NCI-H524 (cell line): ENCODE results near the gene METTL5.
A peak's percentile ranks its signal among the peaks of the same experiment; 100 is the strongest.
"Not testable (repeated sequence)": the region's sequence is repeated elsewhere in the genome, so short reads cannot be mapped to it uniquely, and the experiment has no call there.

Experiments used
- DNase-seq, 2 experiments: peaks; one replicate each; lab custom pipeline; 2025; lab: John Stamatoyannopoulos, UW

METTL5 gene

DNA sequence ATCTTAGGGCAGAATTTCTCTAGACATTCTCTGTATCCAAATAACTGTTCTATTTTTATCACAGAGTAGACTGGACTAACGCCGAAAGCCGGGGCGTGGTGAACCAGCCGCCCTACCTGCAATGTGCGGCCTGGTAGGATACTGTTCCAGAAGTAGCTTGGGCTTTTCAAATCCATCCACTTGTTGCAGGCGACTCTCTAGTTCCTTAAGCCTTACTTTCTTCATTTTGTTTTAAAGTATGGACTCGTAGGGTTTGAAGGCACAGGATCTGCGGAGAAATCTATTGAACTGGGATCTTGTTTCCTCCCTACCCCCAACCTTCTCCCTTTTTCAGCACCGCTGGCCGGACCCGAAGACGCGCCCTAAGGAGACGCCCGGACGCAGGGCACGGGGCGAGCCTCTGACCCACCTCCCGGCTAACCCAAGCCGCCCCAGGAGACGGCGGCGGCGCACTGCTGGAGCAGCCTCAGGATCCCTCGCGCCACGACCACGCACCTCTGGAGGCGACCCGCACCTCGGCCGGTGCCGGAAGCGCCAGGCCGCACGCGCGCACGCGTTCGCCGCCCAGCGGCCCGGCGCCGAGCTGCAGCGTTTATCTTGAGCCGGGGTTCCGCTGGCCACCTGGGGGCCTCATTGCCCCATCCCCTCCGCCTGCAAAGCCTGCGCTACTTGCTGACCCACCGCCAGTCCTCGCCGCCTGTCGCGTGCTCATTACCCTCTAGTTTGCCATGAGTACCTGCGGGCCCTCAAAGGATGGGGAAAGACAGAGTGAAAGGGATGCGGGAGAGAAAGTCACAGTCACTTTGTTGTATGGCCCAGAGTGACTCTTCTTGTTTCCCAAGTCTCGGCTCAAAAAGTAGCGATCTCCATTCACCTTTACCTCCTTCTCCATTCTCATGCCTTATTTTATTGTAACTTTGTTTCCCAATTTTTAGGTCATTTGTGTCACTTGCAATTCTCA, at the start of gene METTL5:
Gene METTL5, minus strand, starts transcription at position 533 of the 961 bp plus-strand sequence. Its CDS starts 308 bp downstream, at position 225.
- peak; percentile 68 to 83 for DNase-seq

DNA sequence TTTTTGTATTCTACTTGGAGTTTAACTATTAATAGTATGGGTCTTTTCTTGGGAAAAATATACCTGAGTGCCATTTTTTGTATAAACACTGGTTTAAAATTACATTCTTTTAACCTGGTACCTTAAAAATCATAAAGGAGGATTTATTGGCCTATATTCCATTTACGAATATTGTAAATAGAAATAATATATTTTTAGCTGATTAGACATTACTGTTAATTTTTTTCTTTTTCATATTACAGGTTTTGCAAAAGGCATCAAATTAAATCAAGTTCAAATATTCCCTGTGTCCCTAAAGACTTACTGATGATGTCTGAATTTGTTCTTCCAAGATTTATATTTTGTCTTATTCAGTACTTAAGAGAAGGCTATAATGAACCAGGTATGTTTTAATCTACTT, 47.3 kb upstream of the METTL5 start:
- no peak for DNase-seq

DNA sequence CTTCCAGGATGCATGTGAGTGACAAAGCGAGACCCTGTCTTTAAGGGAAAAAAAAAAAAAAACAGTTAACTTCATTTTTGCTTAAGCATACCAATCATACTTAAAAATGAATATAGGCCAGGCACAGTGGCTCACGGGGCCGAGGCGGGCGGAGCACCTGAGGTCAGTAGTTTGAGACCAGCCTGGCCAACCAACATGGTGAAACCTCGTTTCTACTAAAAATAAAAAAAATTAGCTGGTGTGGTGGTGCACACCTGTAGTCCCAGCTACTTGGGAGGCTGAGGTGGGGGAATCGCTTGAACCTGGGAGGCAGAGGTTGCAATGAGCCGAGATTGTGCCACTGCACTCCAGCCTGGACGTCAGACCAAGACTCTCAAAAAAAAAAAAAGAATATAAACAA, 46.7 kb upstream of the METTL5 start:
- not testable (repeated sequence) for DNase-seq

DNA sequence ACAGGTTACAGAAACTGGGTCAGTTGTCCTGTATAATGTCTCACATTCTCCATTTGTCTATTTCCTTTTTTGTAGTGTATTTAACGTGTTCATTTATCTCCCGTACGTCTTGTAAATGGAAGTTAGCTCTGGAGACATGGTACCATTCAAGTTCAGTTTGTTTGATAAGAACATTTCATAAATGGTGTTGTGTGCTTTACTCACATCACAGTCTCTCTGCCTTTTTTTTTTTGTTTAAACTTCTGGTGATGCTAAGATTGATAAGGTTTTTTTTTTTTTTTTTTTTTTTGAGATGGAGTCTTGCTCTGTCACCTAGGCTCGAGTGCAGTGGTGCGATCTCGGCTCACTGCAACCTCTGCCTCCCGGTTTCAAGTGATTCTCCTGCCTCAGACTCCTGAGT, 44.2 kb upstream of the METTL5 start:
- no peak for DNase-seq

DNA sequence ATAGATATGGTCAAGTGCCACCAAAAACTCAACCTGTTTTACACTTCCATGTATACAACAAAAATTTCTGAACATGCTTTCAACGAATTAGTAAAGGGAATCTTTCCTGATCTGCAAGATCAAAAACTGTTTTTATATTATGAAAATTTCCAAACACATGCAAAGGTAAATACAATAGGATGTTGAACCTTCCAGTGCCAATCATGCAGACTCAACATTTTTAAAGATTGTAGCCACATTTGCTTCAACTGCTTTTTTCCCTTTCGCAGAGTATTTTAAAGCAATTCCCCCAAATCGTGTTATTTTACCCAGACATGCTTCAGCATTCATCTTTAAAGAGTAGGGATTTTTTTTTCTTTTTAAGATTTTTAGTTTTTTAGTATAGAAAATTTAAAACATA, 42.9 kb upstream of the METTL5 start:
- DNase-seq = no peak

DNA sequence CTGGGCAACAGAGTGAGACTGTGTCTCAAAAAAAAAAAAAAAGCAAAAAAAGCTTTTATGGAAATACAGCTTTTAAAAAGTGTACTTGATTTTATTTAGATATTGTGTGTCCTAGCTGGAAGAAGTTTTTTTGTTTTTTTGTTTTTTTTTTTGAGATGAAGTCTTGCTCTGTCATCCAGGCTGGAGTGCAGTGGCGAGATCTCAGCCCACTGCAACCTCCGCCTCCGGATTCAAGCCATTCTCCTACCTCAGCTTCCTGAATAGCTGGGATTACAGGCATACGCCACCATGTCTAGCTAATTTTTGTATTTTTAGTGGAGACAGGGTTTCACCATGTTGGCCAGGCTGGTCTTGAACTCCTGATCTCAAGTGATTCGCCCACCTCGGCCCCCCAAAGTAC, 41.5 kb upstream of the METTL5 start:
- DNase-seq = not testable (repeated sequence)

DNA sequence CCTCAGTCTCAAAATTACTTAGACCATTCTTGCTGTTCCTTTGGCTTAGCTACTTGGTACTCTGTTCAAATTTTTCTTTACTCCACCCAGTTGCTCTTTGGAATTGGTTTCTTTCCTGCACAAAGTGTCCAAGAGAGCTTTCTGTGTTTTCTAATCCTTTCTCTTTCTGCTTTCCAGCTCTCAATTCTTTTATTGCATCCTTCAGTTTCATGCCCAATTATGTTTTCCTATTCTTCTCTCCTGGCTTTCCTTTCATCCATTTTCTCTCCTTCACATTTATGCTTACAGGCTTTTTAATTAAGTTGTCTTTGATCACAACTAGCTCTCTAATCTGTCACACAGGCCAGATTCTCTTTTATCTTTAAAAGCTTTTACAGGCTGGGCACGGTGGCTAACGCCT, 40.8 kb upstream of the METTL5 start:
- DNase-seq = no peak

DNA sequence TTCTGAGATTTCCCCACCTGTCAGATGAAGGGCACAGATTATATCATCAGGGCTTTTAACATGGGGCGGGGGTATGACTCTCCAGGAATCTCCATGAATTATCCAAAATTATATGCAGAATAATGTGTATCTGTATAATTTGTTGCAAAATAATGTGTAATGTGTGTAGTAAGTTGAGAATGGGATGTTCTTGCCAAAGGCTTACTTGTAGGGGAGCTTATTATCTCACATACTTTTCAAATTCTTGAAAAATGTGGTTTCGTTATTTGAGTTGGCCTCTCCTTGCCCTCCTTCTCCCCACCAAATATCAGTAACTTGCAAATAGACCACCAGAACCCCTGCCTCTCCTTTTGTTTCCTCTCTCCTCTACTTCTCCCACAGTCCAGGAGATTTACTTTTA, 38.1 kb upstream of the METTL5 start:
- DNase-seq = no peak

DNA sequence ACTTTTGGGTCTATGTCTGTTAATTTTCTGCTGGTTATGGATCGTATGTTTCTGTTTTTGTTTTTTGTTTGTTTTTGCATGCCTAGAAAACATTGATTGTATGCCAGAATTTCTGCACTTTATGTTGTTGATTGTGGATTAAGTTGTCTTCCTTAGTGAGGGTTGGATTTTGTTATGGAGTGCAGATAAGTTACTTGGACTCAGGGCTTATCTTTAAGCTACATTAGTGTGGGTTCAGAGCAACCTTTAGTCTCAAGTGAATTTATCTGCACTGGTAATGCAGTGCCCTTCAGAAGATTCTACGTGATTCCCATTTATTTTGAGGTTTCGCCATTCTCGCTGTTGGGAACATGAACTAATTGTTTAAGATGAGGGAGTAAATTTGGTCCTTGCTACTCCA, 35.4 kb upstream of the METTL5 start:
- no peak for DNase-seq

DNA sequence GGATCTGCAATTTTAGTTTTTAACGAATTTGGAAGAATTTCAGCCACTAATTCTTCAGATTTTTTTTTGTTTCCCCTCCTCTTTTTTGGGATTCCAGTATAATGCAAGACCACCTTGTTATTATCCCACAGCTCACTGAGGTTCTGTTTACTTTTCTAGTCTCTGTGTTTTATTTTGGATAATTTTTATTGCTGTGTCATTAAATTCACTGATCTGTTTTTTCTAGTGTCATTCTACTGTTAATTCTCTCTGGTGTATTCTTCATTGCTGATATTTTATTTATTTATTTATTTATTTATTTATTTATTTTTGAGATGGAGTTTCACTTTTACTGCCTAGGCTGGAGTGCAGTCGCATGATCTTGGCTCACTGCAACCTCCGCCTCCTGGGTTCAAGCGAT, 34.7 kb upstream of the METTL5 start:
- DNase-seq = no peak

DNA sequence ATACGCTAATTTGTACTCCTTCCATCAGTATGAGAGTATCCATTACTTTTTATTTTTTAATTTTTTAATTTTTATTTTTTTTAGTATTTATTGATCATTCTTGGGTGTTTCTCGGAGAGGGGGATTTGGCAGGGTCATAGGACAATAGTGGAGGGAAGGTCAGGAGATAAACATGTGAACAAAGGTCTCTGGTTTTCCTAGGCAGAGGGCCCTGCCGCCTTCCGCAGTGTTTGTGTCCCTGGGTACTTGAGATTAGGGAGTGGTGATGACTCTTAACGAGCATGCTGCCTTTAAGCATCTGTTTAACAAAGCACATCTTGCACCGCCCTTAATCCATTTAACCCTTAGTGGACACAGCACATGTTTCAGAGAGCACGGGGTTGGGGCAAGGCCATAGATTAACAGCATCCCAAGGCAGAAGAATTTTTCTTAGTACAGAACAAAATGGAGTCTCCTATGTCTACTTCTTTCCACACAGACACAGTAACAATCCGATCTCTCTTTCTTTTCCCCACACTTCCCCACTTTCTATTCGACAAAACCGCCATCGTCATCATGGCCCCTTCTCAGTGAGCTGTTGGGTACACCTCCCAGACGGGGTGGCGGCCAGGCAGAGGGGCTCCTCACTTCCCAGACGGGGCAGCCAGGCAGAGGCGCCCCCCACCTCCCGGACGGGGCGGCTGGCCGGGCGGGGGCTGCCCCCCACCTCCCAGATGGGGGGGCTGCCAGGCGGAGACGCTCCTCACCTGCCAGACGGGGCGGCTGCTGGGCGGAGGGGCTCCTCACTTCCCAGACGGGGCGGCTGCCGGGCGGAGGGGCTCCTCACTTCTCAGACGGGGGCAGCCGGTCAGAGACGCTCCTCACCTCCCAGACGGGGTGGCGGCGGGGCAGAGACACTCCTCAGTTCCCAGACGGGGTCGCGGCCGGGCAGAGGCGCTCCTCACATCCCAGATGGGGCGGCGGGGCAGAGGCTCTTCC, 30.9 kb upstream of the METTL5 start:
- DNase-seq = not testable (repeated sequence)

DNA sequence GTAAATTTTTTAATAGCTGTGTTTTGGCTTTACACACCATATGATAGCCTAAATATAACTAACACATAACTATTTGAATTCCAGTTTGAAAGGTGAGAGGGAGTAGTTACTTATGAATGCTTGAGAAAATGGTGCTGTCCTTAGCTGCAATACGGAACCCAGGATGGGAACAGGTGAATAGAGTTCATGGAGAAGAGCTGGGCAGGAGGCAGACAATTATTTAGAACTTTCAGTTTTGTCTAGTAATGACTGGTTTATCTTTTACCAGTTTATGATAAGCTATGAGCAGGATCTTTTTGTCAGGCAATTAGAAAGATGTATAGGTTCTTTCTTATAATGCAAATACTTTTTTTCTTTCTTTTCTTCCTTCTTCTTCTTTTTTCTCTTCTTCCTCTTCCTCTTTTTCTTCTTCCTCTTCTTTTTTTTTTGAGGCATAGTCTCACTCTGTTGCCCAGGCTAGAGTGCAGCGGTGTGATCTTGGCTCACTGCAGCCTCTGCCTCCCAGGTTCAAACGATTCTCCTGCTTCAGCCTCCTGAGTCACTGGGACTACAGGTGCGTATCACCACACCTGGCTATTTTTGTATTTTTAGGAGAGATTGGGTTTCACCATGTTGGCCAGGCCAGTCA, 28.4 kb upstream of the METTL5 start:
- no peak for DNase-seq

DNA sequence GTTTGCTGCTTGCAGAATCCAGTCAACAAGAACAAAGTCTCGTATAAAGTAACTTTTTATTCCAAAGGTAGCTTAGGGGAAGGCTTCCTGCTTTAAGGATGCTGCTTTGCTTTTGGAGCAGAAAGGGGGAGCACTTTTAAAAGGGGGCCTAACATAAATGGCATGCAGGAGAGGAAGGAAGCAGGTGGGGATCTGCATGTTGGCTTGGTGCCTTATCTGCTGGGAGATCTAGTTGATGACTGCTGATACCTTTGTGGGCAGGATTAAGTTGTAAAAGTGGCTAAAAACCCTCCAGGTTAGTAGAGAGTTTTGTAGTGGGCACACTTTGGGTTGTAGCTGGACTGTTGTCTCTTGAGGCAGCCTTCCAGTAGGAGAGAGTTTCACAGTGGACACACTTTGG, 25.0 kb upstream of the METTL5 start:
- no peak for DNase-seq

DNA sequence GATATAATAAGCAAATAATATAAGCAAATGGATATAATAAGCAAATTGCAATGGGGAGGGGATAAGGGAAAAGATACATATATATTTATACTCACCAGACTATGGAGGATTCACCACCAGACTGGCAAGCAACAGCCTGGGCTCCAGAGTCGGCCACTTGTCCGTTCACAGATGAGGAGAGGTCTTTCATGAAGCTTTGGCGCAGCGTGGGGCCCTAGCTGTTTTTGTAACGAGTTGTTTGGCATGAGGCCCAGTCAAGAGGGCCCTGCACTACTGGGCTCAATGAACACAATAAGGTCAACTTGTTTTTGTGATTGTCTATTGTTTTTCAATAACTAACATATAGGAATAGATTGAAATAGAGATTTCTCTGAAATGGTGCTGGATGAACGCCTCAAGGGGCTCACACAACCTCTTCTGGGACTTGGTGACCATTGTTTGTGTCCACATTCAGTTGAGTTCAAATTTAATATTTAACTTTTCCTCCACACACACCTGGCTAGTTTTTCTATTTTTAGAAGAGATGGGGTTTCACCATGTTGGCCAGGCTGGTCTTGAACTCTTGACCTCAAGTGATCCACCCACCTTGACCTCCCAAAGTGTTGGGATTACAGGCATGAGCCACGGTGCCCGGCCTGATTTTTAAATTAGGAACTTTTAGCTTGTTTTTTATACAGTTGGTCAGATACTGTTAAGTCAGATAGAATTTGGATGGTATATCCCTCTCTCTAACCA, 24.4 kb upstream of the METTL5 start:
- DNase-seq = not testable (repeated sequence)

DNA sequence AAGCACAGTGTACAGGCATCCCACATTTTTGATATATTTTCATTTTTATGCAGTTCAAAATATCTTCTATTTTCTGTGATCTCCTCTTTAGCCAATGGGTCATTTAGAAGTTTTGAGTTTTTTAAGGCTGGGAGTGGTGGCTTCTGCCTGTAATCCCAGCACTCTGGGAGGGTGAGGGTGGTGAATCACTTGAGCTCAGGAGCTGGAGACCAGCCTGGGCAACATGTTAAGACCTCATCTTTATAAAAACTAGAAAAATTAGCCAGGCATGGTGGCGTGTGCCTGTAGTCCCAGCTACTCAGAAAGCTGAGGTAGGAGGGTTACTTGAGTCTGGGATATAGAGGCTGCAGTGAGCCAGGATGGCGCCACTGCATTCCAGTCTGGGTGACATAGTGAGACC, 20.3 kb upstream of the METTL5 start:
- no peak for DNase-seq

DNA sequence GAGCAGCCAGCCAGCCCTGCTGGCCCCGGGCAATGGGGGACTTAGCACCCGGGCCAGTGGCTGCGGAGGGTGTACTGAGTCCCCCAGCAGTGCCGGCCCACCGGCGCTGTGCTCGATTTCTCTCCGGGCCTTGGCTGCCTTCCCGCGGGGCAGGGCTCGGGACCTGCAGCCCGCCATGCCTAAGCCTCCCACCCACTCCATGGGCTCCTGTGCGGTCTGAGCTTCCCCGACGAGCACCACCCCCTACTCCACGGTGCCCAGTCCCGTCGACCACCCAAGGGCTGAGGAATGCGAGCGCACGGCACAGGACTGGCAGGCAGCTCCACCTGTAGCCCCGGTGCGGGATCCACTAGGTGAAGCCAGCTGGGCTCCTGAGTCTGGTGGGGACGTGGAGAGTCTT, 16.9 kb upstream of the METTL5 start:
- not testable (repeated sequence) for DNase-seq

DNA sequence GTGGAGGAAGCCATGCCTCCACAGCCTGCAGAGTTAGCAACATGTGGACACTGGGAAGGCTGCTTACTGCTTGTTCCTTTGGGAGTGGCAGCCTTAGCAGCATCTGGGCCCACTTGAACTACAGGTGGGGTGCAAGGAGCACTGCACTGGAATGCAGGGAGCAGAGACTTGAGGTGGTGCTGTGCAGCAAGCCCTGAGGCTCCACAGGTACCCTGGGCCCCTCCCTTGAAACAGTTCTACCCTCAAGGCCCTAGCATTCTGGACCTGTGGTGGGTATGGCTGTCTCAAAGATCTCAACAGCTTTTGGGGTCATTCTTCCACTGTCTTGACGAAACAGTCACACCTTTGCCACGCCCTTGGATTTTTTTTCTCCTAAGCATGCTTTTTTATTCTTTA, 16.0 kb upstream of the METTL5 start:
- DNase-seq = no peak

DNA sequence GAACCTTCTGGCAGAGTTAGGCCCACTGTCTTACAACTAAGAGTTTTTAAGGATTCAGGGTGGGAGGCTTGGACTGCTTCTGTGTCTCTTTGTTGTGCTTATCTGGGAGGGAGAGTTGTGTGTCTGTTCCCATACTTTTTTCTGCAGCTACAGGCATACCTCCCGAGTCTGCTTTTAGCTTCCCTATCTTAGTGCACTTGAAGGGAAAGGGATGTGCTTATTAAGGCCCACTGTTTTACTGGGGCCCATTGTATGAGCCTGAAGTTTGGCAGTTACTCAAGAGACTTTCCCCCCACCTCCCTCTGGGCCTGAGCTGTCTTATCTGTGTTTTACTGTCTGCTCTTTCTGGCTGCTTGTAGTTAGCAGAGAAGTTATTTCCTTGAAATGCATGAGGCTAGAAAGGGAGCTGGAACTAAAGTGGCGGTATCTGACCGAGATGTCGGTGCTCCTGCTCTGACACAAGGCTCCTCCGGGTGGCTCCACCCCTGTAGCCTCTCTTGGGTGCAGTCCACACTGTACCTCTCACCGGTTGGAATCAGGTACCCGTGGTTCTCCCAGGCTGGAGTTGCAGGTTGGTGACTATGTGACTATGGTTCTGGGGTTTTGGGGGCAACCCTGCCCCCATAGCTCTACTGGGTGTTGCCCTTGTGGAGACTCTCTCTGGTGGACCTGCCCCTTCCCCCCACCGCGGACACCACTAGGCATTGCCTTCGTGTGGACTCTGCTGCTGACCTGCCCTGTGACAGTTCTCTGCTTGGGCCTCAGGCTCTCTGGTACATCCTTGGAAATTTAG, 15.4 kb upstream of the METTL5 start:
- DNase-seq = no peak

DNA sequence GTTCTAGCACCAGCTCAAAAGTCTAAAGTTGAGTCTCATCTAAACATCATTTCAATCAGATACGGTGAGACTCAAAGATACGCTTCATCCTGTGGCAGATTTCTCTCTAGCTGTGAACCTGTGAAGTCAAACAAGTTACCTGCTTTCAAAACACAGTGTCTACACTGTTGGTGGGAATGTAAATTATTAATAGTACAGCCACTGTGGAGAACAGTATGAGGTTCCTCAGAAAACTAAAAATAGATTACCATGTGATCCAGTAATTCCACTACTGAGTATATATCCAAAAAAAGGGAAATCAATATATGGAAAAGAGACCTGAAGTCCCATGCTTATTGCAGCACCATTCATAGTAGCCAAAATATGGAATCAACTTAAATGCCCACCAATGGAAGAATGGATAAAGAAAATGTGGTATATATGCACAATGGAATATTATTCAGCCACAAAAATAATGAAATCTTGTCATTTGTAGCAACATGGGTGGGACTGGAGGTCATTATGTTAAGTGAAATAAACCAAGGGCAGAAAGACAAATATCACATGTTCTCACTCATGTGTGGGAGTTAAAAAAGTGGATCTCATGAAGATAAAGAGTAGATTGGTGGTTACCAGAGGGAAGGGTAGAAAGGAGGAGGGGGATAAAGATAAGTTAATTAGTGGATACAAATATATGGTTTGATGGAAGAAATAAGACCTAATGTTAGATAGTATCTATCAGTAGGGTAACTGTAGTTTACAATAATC, 14.2 kb upstream of the METTL5 start:
- DNase-seq = no peak

DNA sequence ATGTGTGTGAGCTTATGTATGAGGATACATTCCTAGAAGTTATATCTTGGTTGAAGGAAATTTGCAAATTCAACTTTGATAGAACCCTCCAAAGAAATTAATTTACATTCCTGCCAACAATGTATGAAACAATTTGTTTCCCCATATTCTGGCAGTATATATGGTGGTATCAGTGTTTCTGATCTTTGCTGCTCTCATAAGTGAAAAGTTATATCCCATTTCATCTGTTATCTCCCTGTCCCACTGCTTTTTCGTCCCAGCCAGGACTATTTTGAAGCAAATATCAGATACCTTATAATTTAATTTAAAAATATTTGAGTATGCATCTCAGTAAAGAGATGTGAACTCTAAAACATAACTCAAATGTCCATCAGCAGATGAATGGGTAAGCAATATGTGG, 9.7 kb upstream of the METTL5 start:
- DNase-seq = no peak
